Suprapubic skin (tissue), 3 donors: ENCODE measurements around the gene IGFBP2.

Source experiments
- EP300 ChIP-seq: sonication (generic); formaldehyde crosslinking; IDR thresholded peaks from one replicate; pipeline ENCODE4 v1.6.1; 2017; ENCODE audit warnings: antibody characterized with exemption
- POLR2A ChIP-seq, 2 donors: fragments of 450-650 bp; IDR thresholded peaks; one replicate each; pipeline ENCODE4 v1.6.1; 2017; ENCODE audit warnings: antibody characterized with exemption in 2 of 2, mild to moderate bottlenecking in 2 of 2, moderate library complexity in 2 of 2
- TF ChIP-seq, protein P1 (sequence below), 2 donors: fragments of 200-600 bp in 1 of 2; fragments of 450-650 bp in 1 of 2; sonication (generic) in 1 of 2; IDR thresholded peaks; one replicate each; pipeline ENCODE4 v1.5.1; 2016 to 2019; ENCODE audit warnings: antibody characterized with exemption in 2 of 2, mild to moderate bottlenecking in 1 of 2, moderate library complexity in 1 of 2

GRCh38 chr2:216700781-216701180, 67.6 kb downstream of the IGFBP2 start:
- TF ChIP-seq EP300 (no peak), POLR2A (IDR thresholded peaks at IDR 0.05) (no peak)
- TF ChIP-seq, protein P1, sequence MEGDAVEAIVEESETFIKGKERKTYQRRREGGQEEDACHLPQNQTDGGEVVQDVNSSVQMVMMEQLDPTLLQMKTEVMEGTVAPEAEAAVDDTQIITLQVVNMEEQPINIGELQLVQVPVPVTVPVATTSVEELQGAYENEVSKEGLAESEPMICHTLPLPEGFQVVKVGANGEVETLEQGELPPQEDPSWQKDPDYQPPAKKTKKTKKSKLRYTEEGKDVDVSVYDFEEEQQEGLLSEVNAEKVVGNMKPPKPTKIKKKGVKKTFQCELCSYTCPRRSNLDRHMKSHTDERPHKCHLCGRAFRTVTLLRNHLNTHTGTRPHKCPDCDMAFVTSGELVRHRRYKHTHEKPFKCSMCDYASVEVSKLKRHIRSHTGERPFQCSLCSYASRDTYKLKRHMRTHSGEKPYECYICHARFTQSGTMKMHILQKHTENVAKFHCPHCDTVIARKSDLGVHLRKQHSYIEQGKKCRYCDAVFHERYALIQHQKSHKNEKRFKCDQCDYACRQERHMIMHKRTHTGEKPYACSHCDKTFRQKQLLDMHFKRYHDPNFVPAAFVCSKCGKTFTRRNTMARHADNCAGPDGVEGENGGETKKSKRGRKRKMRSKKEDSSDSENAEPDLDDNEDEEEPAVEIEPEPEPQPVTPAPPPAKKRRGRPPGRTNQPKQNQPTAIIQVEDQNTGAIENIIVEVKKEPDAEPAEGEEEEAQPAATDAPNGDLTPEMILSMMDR (IDR thresholded peaks at IDR 0.05), result no peak
